Measurements from ENCODE around the gene PRR29.

Gene PRR29

GRCh38 chr17:64015447-64015846 is 17.3 kb downstream of the PRR29 start:
- DNase-seq (ENCODE audit: low spot score) = no peak

- DNase-seq (ENCODE audit: low spot score) = no peak
Observed at GRCh38 chr17:64016231-64016784, 18.2 kb downstream of the PRR29 start.

GRCh38 chr17:64016974-64017373 is 18.8 kb downstream of the PRR29 start:
- no peak for DNase-seq (ENCODE audit: low spot score)

- DNase-seq (ENCODE audit: low spot score) = no peak
Observed at GRCh38 chr17:64017381-64017980, 19.3 kb downstream of the PRR29 start.

GRCh38 chr17:64019551-64019961 is 21.4 kb downstream of the PRR29 start:
- DNase-seq (ENCODE audit: low spot score) = peak; percentile 21

GRCh38 chr17:64020056-64020766 is 22.1 kb downstream of the PRR29 start, which contains the start of gene ICAM2:
Gene ICAM2, minus strand, starts transcription at chr17:64020633. Its CDS starts 13,942 bp downstream, at chr17:64006691.
- DNase-seq (ENCODE audit: low spot score) = peak; percentile 95

GRCh38 chr17:64022611-64023063 is 24.5 kb downstream of the PRR29 start:
- DNase-seq (ENCODE audit: low spot score) = no peak

- no peak for DNase-seq (ENCODE audit: low spot score)
Observed at GRCh38 chr17:64024215-64024654, 26.1 kb downstream of the PRR29 start.

GRCh38 chr17:64024781-64025731 is 26.9 kb downstream of the PRR29 start:
- peak; percentile 41 for DNase-seq (ENCODE audit: low spot score)

- peak; percentile 94 for DNase-seq (ENCODE audit: low spot score)
Observed at GRCh38 chr17:64025732-64026294, 27.7 kb downstream of the PRR29 start.

GRCh38 chr17:64028874-64029464 is 30.8 kb downstream of the PRR29 start:
- DNase-seq (ENCODE audit: low spot score) = peak; percentile 75

- no peak for DNase-seq (ENCODE audit: low spot score)
Observed at GRCh38 chr17:64032081-64032480, 33.9 kb downstream of the PRR29 start.

GRCh38 chr17:64036198-64036922 is 38.2 kb downstream of the PRR29 start:
- no peak for DNase-seq (ENCODE audit: low spot score)

- no peak for DNase-seq (ENCODE audit: low spot score)
Observed at GRCh38 chr17:64037180-64037579, 39.0 kb downstream of the PRR29 start.

GRCh38 chr17:64037802-64038201 is 39.7 kb downstream of the PRR29 start:
- no peak for DNase-seq (ENCODE audit: low spot score)

GRCh38 chr17:64038331-64039105 is 40.4 kb downstream of the PRR29 start:
- DNase-seq (ENCODE audit: low spot score) = no peak

GRCh38 chr17:64039106-64039400 is 40.9 kb downstream of the PRR29 start:
- DNase-seq (ENCODE audit: low spot score) = no peak

- no peak for DNase-seq (ENCODE audit: low spot score)
Observed at GRCh38 chr17:64040206-64040605, 42.1 kb downstream of the PRR29 start.

- no peak for DNase-seq (ENCODE audit: low spot score)
Observed at GRCh38 chr17:64041912-64042311, 43.8 kb downstream of the PRR29 start.

All from CD4-positive, alpha-beta T cell treated with Interleukin-6 at 100 ng/mL for 8 hours (primary cell).